Umbilical cord (tissue), 2 donors: ENCODE measurements around the gene SLCO2B1. TPM values are rescaled to one million over a fixed set of nuclear protein-coding genes. Genes with fewer than 3 reads are reported as not detected.

ENCODE experiments used
- DNase-seq: peaks from one replicate; pipeline ENCODE4 v3.0.0-alpha.2; 2015; ENCODE audit warnings: low spot score
- total RNA-seq: library from RNA; depleted of rRNA; stranded (reverse); fragments of >200 nt; gene quantifications from one replicate; pipeline ENCODE4 v1.2.3, GENCODE V29; 2014; ENCODE audit warnings: low replicate concordance; ENCODE audit not compliant: insufficient read depth

Gene SLCO2B1
- total RNA-seq, 1 donor from 2014 or later, result 45.3 TPM

- DNase-seq, result no peak
Measured at GRCh38 chr11:75145196-75145971, 5.5 kb upstream of the SLCO2B1 start.

DNA sequence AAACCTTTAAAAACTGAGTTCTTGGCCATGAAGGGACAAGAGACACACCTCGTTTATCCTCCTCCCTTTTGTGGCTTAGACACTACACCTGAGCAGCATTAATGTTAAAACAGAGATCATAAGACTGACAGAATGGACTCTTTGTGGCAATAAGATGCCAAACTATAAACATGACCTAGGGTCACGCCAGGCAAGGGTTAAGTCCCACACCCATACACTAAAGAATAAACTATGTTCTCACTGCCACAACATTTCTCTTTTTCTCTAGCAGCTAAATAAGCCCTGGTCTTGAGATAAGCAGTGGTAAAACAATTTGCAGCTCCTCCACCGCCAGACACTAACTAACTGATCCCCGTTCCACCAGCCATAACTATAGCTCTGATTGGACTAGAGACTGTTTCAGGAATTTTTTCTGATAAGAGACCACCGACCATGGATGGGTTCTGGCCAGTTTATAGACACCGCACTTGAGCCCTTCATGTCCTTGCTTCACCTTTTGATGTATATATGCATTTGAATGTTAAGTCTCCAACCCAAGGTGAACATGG lies 4.9 kb upstream of the SLCO2B1 start:
- DNase-seq, result no peak

GRCh38 chr11:75146711-75147110 lies 4.2 kb upstream of the SLCO2B1 start:
- DNase-seq, result no peak

DNA sequence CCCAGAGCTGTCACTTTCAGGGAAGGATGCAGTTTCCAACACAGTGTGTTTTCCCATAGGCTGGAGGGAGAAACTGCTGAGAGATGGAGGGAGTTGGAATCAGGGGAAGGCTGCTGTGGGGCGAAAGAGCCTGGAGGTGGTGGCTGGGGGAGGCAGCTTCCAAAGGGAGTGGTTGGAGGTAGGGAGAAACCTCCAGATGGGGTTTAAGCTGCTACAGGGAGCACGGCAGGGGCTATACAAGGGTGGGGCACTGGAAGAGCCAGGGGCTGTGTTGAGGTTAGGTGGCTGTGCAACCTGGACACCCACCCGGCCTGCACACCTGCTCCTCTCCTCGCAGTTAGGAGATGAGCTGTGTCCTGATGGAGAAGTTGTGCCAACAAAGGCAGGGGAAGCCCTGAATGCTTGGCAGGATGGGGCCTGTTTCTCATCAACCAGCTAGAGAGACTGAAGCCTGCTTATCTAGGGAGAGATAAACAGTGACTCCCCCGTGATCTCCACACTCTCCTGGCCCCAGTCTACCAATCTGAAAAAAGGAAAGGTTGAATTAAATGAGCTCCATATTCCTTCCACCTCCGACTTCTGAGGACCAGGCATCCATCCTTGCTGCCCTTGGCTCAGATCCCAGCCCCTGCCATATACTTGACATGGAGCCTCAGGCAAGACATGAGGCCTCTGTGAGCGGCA lies 3.6 kb upstream of the SLCO2B1 start:
- DNase-seq, result peak; percentile 25

DNA sequence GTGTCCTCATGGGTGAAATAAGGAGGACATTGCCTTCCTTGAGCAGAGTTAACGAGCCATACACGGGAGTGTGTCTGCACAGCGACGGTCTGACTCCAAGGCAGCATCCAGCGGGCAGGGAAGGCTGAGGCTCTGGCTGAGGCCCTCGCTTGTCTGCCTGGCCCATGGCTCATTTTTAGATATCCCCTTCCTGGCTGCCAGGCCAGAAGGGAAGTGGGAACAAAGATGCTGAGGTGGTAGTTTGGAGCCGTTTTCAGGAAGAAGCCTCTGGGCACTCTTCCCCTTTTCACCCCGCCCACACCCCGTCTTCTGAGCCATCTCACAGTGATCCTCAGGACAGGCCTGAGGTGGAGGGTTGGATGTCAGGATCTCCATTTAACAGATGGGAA lies 3.0 kb upstream of the SLCO2B1 start:
- peak; percentile 43 for DNase-seq

DNA sequence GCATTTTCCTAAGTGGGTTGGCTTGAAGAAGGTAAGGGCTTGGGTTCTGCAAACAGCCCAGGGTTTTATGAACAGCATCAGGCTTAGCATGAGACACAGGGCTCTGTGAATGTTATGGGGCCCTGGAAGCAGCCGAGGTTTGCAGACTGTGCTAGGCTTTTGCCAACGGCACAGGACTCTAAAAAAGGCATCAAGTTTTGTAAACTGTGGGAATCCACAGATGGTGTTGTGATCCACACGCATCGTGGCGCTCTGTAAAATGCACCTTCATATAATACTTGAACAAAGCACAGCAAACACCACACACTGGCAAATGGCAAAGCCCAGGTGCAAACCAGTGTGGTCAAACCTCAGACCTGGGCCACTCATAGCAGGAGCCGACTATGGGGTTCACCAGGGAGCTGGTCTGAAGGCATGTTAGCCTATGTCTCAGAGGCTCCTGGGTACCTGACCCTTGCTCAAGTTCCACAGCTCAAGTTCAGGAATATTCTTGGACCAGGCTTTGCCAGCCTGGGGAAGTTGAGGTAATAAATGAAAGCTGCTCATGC lies 2.4 kb upstream of the SLCO2B1 start:
- DNase-seq, result no peak

DNA sequence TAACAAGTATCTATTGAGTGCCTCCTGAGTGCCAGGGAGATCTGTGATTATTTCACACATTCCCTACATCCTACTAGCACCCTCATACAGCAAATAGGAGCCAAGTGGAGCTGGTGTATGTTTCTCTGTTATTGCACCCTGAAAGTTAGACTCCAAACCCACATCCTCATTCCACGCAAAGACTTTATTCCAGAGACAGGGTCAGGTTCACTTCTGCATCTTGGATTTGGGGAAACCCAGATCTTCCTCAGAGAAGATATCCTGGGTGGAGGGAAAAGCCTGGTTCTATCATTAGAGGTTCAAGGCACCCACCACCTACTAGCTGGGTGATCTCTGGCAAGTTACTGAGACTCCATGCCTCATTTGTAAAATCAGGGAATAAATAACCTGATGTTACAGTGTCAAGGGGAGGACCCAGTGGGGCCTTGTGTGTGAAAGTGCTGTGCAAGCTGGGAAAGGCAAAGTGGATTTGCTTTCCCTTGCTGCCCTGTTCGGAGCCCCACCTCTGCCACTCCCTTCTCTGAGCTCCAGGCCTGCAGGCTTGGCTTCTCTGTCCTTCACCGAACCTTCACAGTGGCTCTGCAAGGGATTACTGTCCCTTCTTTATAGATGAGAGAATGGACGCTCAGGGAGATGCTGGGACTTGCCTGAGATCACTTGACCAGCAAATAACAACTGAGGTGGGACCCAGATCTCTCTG lies 991 bp upstream of the SLCO2B1 start:
- DNase-seq, result no peak

DNA sequence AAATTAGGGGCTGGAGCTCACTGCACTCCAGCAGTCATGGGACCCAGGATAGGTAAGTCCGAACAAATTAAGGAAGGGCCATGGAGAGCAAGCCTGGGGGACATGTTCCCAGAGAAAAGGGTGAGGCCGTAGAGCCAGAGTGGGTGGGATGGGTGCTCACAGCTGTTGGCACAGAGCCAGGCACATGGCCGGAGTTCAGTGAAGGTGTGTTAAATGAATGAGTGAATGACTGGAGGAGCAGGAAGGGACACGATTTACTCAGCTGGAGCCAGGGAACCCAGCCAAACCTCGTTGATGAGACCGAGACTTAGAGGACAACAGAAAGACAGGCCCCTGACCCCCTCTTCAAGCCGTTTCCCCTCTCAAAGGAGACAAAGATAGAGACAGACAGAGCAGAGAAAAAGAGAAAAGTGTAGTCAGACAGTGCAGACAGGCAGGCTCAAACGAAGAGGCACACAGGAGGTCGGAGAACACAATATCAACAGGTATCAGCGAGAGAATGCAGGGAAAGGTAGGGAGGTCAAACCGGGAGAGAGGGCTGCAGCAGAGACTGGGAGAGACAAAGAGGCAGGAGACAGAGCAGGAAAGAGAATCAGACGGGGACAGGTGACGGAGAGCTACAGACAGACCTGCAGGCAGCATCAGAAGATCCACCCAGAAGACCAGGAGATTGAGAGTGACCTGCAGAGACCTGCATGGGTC lies 590 bp downstream of the SLCO2B1 start:
- DNase-seq, result no peak

- no peak for DNase-seq
Measured at GRCh38 chr11:75152090-75152489, 1.2 kb downstream of the SLCO2B1 start.

GRCh38 chr11:75152651-75153427 lies 1.9 kb downstream of the SLCO2B1 start:
- no peak for DNase-seq

- no peak for DNase-seq
Measured at GRCh38 chr11:75154646-75155569, 4.0 kb downstream of the SLCO2B1 start.

GRCh38 chr11:75155570-75156422 lies 4.9 kb downstream of the SLCO2B1 start:
- no peak for DNase-seq

- no peak for DNase-seq
Measured at GRCh38 chr11:75158241-75158640, 7.3 kb downstream of the SLCO2B1 start.

DNA sequence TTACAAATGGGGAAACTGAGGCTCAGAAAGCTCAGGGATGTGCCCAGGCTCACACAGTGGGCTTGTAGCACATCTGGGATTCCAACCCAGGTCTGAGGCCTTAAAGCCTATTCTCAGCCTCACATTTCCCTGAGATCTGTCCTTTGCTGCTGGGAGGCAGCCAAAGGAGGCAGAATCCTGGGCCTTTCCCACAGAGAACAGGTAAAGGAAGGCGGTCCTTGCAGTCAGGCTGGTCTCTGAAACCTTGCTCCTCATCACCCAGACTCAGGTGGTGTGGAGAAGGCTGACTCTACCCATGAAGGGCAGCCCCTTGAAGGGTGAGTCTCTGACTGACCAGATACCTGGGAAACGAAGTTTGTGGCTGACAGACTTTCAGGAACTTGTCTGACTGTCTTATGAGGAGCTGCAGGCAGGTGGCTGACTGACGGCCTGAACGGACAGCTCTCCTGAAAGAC lies 7.8 kb downstream of the SLCO2B1 start:
- no peak for DNase-seq

- DNase-seq, result no peak
Measured at GRCh38 chr11:75159151-75159953, 8.4 kb downstream of the SLCO2B1 start.

DNA sequence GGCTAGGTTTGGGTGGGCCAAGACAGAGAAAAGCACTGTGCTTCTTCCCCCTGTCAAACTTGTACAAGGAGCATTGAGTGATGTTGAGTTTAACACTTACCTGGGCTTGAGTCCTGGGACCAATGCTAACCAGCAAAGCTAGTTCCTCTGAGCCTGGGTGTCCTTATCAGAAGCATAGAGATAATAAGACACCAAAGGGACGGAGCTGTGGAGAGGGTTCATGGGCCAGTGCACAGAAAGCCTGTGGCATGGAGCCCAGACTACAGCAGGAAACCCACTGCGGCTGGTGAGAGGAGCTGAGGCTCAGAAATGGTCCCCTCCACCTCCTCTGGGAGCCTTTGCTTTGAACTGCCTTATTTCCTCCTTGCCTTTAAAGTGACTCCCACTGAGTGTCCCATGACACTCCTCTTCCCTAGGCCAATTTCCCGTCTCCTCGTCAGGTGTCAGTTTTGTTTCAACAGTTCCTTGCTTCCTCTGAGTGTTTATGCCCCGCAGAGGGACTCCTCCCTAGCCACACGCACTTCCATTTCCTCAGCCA lies 9.4 kb downstream of the SLCO2B1 start:
- DNase-seq, result no peak

- no peak for DNase-seq
Measured at GRCh38 chr11:75160880-75161279, 10.0 kb downstream of the SLCO2B1 start.
